PC-9 (cell line): Measurements from ENCODE around the gene IL11. TPM values are rescaled to one million over a fixed set of nuclear protein-coding genes. Genes with fewer than 3 reads are reported as not detected.
"Not testable (repeated sequence)": the region's sequence is repeated elsewhere in the genome, so short reads cannot be mapped to it uniquely, and the experiment has no call there.

Experiments
- BruUV-seq: library from RNA; stranded (reverse); fragments of 400-500 nt; replicated peaks from 2 replicates; lab custom pipeline; 2021; lab: Mats Ljungman, UMichigan
- CTCF ChIA-PET: fragments of 300-600 bp; sonication (Branson Sonifier 250); formaldehyde crosslinking; loops from one replicate; lab custom pipeline; 2022; ENCODE audit warnings: antibody characterized with exemption; lab: Charles Lee
- POLR2A ChIA-PET: fragments of 300-600 bp; sonication (Branson Sonifier 250); formaldehyde crosslinking; loops from one replicate; lab custom pipeline; 2022; ENCODE audit warnings: antibody characterized with exemption; ENCODE audit not compliant: unreplicated experiment; lab: Charles Lee
- DNase-seq, 2 experiments: peaks; one replicate each; pipeline versions ENCODE4 v3.0.0 to v3.0.0-alpha.2; 2015 to 2022; ENCODE audit warnings: mixed read lengths in 1 of 2
- H2AFZ ChIP-seq: fragments of 200-600 bp; sonication (generic); 2 replicates; pipeline ENCODE4 v1.8.1; 2017; ENCODE audit warnings: antibody characterized with exemption
- H3F3A ChIP-seq: fragments of 200-600 bp; sonication (generic); 2 replicates; pipeline ENCODE4 v1.8.1; 2017; ENCODE audit warnings: antibody characterized with exemption, mild to moderate bottlenecking, low read depth; ENCODE audit not compliant: insufficient read depth
- H3K27ac ChIP-seq: fragments of 200-600 bp; sonication (generic); 2 replicates; pipeline ENCODE4 v1.6.1; 2016; ENCODE audit warnings: mixed run types
- H3K27me3 ChIP-seq: fragments of 200-600 bp; sonication (generic); 2 replicates; pipeline ENCODE4 v1.6.1; 2016; ENCODE audit warnings: low read depth, mixed run types; ENCODE audit not compliant: insufficient read depth
- H3K36me3 ChIP-seq: fragments of 200-600 bp; sonication (generic); 2 replicates; pipeline ENCODE4 v1.6.1; 2016; ENCODE audit warnings: low read depth, mixed run types
- H3K4me1 ChIP-seq: fragments of 200-600 bp; sonication (generic); replicated peaks from 2 replicates; pipeline ENCODE4 v1.6.1; 2016; ENCODE audit warnings: mixed run types; ENCODE audit not compliant: insufficient read depth
- H3K4me2 ChIP-seq: fragments of 200-600 bp; sonication (generic); 2 replicates; pipeline ENCODE4 v1.6.1; 2017; ENCODE audit warnings: mixed run types
- H3K4me3 ChIP-seq: fragments of 200-600 bp; sonication (generic); 2 replicates; pipeline ENCODE4 v1.6.1; 2016; ENCODE audit warnings: mixed run types
- H3K79me2 ChIP-seq: fragments of 200-600 bp; sonication (generic); 2 replicates; pipeline ENCODE4 v1.6.1; 2017; ENCODE audit warnings: low read depth, mixed run types
- H3K9me2 ChIP-seq: fragments of 200-600 bp; sonication (generic); 2 replicates; pipeline ENCODE4 v1.8.1; 2017; ENCODE audit warnings: mild to moderate bottlenecking; ENCODE audit not compliant: insufficient read depth
- H3K9me3 ChIP-seq: fragments of 200-600 bp; sonication (generic); 2 replicates; pipeline ENCODE4 v1.8.1; 2016; ENCODE audit warnings: low read depth; ENCODE audit not compliant: insufficient read depth
- H4K20me1 ChIP-seq: fragments of 200-600 bp; sonication (generic); 2 replicates; pipeline ENCODE4 v1.8.1; 2017; ENCODE audit not compliant: insufficient read depth
- EZH2 ChIP-seq: fragments of 200-600 bp; sonication (generic); IDR thresholded peaks from 2 replicates; pipeline ENCODE4 v1.8.0; 2017; ENCODE audit warnings: antibody characterized with exemption, low read depth
- intact Hi-C: fragments of 100-400 bp; cut with micrococcal nuclease; formaldehyde crosslinking; loops from one replicate; pipeline ENCODE4 v1.10.0; 2022; ENCODE audit not compliant: unreplicated experiment
- total RNA-seq: library from RNA; stranded (reverse); gene quantifications from 2 replicates; pipeline ENCODE4 v1.2.3, GENCODE V29; 2021
- TF ChIP-seq, protein P1 (sequence below): fragments of 200-600 bp; sonication (generic); conservative IDR thresholded peaks from 2 replicates; pipeline ENCODE4 v1.6.1; 2017; ENCODE audit warnings: mixed run types, antibody characterized with exemption, mild to moderate bottlenecking, moderate library complexity

Gene IL11
- total RNA-seq, 1 experiment from 2014 or later = 4.1 TPM

DNA sequence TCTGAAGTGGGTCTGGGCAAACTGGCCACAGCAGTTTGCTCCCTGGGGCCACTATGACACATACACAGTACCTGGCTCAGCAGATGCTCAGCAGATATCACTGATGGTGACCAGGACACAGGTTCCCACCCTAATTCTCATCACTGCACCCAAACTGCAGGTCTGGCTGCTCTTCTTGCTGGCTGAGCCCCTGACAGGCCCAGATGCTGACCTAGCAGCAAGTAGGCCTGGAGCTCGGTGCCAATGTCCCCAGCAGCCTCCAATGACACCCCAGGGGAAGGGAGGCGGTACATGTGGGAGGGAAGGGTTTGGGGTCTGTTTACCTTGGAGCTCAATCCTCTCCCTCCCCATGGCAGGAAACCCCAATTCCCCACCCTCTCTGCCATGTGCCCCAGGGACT, 32.2 kb upstream of the IL11 start:
- Histone ChIP-seq H3K4me1 (peaks cover 16% of the 10 kb centered on the region), H3K9me3 (no peaks in the 10 kb centered on the region), H3K79me2 (peaks cover 51% of the 10 kb centered on the region), H3K4me3 (no peak overlapping the region), H3K36me3 (peaks cover 36% of the 10 kb centered on the region), H3K4me2 (no peak overlapping the region), H4K20me1 (peaks cover 64% of the 10 kb centered on the region), H3K27me3 (no peaks in the 10 kb centered on the region), H3F3A (peaks cover 84% of the 10 kb centered on the region), H3K27ac (no peak overlapping the region), H2AFZ (no peak overlapping the region), H3K9me2 (no peaks in the 10 kb centered on the region)
- no peak for DNase-seq
- intact Hi-C loops = no loop called here
- TF ChIP-seq, protein P1, sequence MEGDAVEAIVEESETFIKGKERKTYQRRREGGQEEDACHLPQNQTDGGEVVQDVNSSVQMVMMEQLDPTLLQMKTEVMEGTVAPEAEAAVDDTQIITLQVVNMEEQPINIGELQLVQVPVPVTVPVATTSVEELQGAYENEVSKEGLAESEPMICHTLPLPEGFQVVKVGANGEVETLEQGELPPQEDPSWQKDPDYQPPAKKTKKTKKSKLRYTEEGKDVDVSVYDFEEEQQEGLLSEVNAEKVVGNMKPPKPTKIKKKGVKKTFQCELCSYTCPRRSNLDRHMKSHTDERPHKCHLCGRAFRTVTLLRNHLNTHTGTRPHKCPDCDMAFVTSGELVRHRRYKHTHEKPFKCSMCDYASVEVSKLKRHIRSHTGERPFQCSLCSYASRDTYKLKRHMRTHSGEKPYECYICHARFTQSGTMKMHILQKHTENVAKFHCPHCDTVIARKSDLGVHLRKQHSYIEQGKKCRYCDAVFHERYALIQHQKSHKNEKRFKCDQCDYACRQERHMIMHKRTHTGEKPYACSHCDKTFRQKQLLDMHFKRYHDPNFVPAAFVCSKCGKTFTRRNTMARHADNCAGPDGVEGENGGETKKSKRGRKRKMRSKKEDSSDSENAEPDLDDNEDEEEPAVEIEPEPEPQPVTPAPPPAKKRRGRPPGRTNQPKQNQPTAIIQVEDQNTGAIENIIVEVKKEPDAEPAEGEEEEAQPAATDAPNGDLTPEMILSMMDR = no peak
- no peak for TF ChIP-seq EZH2
- CTCF ChIA-PET = interaction anchor here (1.2 kb wide), 1 partner anchor 13 kb away, joined by 4 read pairs; no protein-coding TSS in a partner anchor
- POLR2A ChIA-PET = no interaction called here
- no TSS peak for BruUV-seq

DNA sequence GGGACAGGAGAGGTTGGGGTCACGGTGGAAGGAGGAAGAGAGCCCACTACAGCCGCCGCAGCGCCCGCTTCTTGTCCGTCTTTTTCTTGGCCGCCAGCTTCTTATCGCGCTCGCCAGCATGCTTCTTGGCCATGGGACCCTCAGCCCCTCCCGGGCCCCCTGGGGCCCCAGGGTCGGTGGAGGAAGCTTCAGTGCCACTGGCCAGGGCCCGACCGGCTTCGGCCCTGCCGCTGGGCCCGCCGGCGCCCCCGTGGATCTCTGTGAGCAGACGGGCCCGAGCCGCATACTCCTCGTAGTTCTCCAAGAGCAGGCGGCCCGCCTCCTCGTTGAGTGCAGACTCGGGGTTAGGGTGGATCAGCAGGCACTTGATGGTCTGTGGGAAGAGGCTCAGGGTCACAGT, 31.1 kb upstream of the IL11 start:
- Histone ChIP-seq H3K36me3 (peaks cover 36% of the 10 kb centered on the region), H3K79me2 (peaks cover 40% of the 10 kb centered on the region), H4K20me1 (peaks cover 59% of the 10 kb centered on the region), H3K4me1 (peaks cover 12% of the 10 kb centered on the region), H3F3A (peaks cover 84% of the 10 kb centered on the region)
- H3K27me3 ChIP-seq, intact Hi-C loops, H3K27ac ChIP-seq, H3K9me2 ChIP-seq, CTCF ChIA-PET, BruUV-seq, DNase-seq, H3K4me3 ChIP-seq, H3K9me3 ChIP-seq, H3K4me2 ChIP-seq, H2AFZ ChIP-seq: not testable (repeated sequence)
- POLR2A ChIA-PET = interaction anchor here (0.6 kb wide), 1 partner anchor 80 kb away, joined by 3 read pairs; no protein-coding TSS in a partner anchor

DNA sequence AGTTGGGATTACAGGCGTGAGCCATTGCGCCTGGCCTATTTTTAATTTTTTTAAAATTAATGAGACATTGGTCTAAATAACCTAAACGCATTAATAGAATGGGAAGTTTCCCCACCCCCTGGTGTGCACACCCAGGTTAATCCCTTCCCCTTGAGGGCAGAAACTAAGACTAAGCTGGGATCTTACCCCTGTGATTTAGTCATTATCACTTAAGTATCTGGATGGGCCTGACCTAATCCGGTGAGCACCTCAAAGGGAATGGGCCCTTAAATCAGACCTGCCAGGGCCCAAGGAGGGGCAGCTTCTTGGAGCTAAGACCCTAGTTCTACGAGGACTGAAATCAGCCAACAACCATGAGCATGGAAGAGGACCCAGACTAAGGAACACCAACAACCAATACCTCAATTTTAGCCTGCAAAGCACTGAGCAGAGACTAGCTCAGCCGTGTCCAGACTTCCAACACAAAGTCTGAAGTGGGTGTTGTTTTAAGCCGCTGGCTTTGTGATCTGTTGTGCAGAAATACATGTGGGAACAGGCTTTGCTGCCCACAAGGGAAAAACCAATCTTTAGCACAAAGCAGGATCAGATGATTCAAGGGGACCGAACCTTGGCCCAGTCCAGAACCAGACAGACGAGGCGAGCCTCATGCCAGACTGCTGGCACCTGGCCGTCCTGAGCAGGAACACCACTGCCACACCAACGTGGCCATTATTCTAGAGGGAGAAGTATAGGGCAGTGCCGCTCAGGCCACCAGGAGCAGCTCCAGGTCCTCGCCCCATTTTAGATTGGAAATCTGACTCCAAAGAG, 30.2 kb upstream of the IL11 start:
- Histone ChIP-seq H3K36me3 (peaks cover 29% of the 10 kb centered on the region), H3K9me3 (no peaks in the 10 kb centered on the region), H3K27me3 (no peaks in the 10 kb centered on the region), H3K79me2 (peaks cover 31% of the 10 kb centered on the region), H2AFZ (no peak overlapping the region), H3K4me3 (no peak overlapping the region), H3K9me2 (no peaks in the 10 kb centered on the region), H3K4me1 (peaks cover 3% of the 10 kb centered on the region), H4K20me1 (peaks cover 50% of the 10 kb centered on the region), H3K27ac (0 out of 2 replicates have a peak overlapping the region, but pooled peaks have one; percentile 13), H3K4me2 (no peak overlapping the region), H3F3A (peaks cover 84% of the 10 kb centered on the region)
- TF ChIP-seq EZH2 = no peak
- TF ChIP-seq, protein P1 = no peak
- CTCF ChIA-PET = interaction anchor here (0.6 kb wide), 1 partner anchor 160 kb away, joined by 13 read pairs; no protein-coding TSS in a partner anchor
- intact Hi-C loops = no loop called here
- POLR2A ChIA-PET = interaction anchor here (0.6 to 0.9 kb wide), 2 partner anchors 61 to 142 kb away, joined by 4 to 6 read pairs; partner anchors contain the start of genes ISOC2 and PPP6R1
- no TSS peak for BruUV-seq
- DNase-seq = no peak
